Breast epithelium (tissue), 3 donors: ENCODE results near the gene NFATC3.

Experiments used
- POLR2A ChIP-seq: fragments of 450-650 bp; IDR thresholded peaks from one replicate; pipeline ENCODE4 v1.6.1; 2016; ENCODE audit warnings: antibody characterized with exemption, mild to moderate bottlenecking, moderate library complexity
- POLR2AphosphoS5 ChIP-seq, 3 donors: sonication (generic); formaldehyde crosslinking; IDR thresholded peaks; one replicate each; pipeline ENCODE4 v1.6.1; 2017; ENCODE audit warnings: antibody characterized with exemption in 3 of 3
- TF ChIP-seq, protein P1 (sequence below), 3 donors: fragments of 450-650 bp; IDR thresholded peaks; one replicate each; pipeline ENCODE4 v1.5.1; 2016 to 2017; ENCODE audit warnings: antibody characterized with exemption in 3 of 3, mild to moderate bottlenecking in 3 of 3, moderate library complexity in 3 of 3

DNA sequence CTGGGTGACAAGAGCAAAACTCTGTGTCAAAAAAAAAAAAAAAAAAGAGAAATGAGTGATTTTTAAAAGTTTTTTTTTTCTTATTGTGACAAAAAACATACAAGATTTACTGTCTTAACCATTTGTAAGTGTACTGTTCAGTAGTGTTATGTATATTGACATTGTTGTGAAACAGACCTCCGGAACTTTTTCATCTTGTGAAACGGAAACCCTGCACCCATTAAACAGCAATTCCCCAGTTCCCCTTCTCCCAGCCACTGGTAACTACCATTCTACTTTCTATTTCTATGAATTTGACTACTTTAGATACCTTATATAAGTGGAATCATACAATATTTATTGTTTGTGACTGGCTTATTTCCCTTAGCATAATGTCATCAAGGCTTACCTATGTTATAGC, 43.4 kb upstream of the NFATC3 start:
- TF ChIP-seq, protein P1, sequence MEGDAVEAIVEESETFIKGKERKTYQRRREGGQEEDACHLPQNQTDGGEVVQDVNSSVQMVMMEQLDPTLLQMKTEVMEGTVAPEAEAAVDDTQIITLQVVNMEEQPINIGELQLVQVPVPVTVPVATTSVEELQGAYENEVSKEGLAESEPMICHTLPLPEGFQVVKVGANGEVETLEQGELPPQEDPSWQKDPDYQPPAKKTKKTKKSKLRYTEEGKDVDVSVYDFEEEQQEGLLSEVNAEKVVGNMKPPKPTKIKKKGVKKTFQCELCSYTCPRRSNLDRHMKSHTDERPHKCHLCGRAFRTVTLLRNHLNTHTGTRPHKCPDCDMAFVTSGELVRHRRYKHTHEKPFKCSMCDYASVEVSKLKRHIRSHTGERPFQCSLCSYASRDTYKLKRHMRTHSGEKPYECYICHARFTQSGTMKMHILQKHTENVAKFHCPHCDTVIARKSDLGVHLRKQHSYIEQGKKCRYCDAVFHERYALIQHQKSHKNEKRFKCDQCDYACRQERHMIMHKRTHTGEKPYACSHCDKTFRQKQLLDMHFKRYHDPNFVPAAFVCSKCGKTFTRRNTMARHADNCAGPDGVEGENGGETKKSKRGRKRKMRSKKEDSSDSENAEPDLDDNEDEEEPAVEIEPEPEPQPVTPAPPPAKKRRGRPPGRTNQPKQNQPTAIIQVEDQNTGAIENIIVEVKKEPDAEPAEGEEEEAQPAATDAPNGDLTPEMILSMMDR (IDR thresholded peaks at IDR 0.05) = no peak
- TF ChIP-seq POLR2A (no peak), POLR2AphosphoS5 (IDR thresholded peaks at IDR 0.05) (no peak)
